Upper lobe of left lung (tissue), 4 donors: ENCODE data around the gene ZBED5.

ENCODE experiments used
- EP300 ChIP-seq, 4 donors: sonication (generic); formaldehyde crosslinking; IDR thresholded peaks; one replicate each; pipeline ENCODE4 v1.5.1; 2017; ENCODE audit warnings: antibody characterized with exemption in 4 of 4, control low read depth in 2 of 4
- POLR2A ChIP-seq, 4 donors: fragments of 450-650 bp; IDR thresholded peaks; one replicate each; pipeline ENCODE4 v1.5.1; 2016 to 2017; ENCODE audit warnings: antibody characterized with exemption in 4 of 4, mild to moderate bottlenecking in 2 of 4
- TF ChIP-seq, protein P1 (sequence below), 6 experiments: fragments of 450-650 bp in 4 of 6; fragments of 200-600 bp in 2 of 6; sonication (generic) in 2 of 6; IDR thresholded peaks; one replicate each; pipeline ENCODE4 v1.5.1; 2016 to 2019; ENCODE audit warnings: antibody characterized with exemption in 6 of 6

DNA sequence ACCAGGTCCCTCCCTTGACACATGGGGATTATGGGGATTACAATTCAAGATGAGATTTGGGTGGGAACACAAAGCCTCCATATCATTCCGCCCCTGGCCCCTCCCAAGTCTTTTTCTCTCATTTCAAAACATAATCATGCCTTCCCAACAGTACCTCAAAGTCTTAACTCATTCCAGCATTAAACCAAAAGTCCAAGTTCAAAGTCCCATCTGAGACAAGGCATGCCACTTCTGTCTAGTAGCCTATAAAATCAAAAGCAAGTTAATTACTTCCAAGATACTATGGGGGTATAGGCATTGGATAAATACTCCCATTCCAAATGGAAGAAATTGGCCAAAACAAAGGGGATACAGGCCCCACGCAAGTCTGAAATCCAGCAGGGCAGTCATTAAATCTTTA is 29.5 kb downstream of the ZBED5 start:
- TF ChIP-seq, protein P1, sequence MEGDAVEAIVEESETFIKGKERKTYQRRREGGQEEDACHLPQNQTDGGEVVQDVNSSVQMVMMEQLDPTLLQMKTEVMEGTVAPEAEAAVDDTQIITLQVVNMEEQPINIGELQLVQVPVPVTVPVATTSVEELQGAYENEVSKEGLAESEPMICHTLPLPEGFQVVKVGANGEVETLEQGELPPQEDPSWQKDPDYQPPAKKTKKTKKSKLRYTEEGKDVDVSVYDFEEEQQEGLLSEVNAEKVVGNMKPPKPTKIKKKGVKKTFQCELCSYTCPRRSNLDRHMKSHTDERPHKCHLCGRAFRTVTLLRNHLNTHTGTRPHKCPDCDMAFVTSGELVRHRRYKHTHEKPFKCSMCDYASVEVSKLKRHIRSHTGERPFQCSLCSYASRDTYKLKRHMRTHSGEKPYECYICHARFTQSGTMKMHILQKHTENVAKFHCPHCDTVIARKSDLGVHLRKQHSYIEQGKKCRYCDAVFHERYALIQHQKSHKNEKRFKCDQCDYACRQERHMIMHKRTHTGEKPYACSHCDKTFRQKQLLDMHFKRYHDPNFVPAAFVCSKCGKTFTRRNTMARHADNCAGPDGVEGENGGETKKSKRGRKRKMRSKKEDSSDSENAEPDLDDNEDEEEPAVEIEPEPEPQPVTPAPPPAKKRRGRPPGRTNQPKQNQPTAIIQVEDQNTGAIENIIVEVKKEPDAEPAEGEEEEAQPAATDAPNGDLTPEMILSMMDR (IDR thresholded peaks at IDR 0.05), result no peak
- TF ChIP-seq POLR2A (IDR thresholded peaks at IDR 0.05) (no peak), EP300 (IDR thresholded peaks at IDR 0.05) (no peak)
